Osteocyte (in vitro differentiated cells): ENCODE data around the gene KHDC4. TPM values are rescaled to one million over a fixed set of nuclear protein-coding genes. Genes with fewer than 3 reads are reported as not detected.
"Not testable (repeated sequence)": the region's sequence is repeated elsewhere in the genome, so short reads cannot be mapped to it uniquely, and the experiment has no call there.

Experiments
- DNase-seq: peaks from one replicate; pipeline ENCODE4 v3.0.0; 2021; ENCODE audit warnings: mixed read lengths; ENCODE audit not compliant: unreplicated experiment; ENCODE audit errors: extremely low spot score
- H3K27ac Mint-ChIP-seq: one replicate; pipeline ENCODE4 v1.8.0; 2021; ENCODE audit warnings: mild to moderate bottlenecking, mixed read lengths; ENCODE audit not compliant: unreplicated experiment
- H3K27me3 Mint-ChIP-seq: one replicate; pipeline ENCODE4 v1.8.0; 2021; ENCODE audit warnings: mixed read lengths; ENCODE audit not compliant: unreplicated experiment
- H3K36me3 Mint-ChIP-seq: one replicate; pipeline ENCODE4 v1.8.0; 2021; ENCODE audit warnings: mixed read lengths; ENCODE audit not compliant: unreplicated experiment
- H3K4me1 Mint-ChIP-seq: one replicate; pipeline ENCODE4 v1.8.0; 2021; ENCODE audit warnings: mixed read lengths; ENCODE audit not compliant: unreplicated experiment
- H3K4me3 Mint-ChIP-seq: one replicate; pipeline ENCODE4 v1.8.0; 2021; ENCODE audit warnings: mild to moderate bottlenecking, moderate library complexity, mixed read lengths; ENCODE audit not compliant: unreplicated experiment
- H3K9me3 Mint-ChIP-seq: one replicate; pipeline ENCODE4 v1.8.0; 2021; ENCODE audit warnings: mixed read lengths; ENCODE audit not compliant: unreplicated experiment
- total RNA-seq: library from RNA; stranded (reverse); gene quantifications from 2 replicates; pipeline ENCODE4 v1.2.1, GENCODE V29; 2021
- TF ChIP-seq, protein P1 (sequence below): fragments of 200-600 bp; sonication (generic); IDR thresholded peaks from 2 replicates; pipeline ENCODE4 v1.5.0; 2021; ENCODE audit warnings: antibody characterized with exemption, mild to moderate bottlenecking, moderate library complexity

KHDC4 gene
- total RNA-seq, 1 donor from 2014 or later: 53.7 TPM

DNA sequence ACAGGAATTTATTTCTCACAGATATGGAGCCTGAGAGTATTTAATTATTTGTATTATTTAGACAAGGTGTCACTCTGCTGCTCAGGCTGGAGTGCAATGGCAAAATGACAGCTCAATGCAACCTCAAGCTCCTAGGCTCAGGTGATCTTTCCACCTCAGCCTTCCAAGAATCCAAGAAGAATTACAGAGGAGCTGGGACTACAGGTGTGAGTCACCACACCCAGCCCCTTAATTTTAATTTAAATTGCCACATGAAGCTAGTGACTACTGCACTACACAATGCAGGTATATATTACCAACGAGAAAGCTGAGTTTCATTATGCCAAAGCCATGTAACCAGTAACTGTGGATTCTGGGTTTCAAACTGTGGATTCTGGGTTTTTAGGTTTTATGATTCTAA, 2.1 kb downstream of the KHDC4 start:
- Mint-ChIP-seq H3K4me3 (peak overlapping the region; percentile 35), H3K27ac (no peak overlapping the region), H3K27me3 (no peaks in the 10 kb centered on the region), H3K4me1 (peaks cover 27% of the 10 kb centered on the region), H3K36me3 (peaks cover 25% of the 10 kb centered on the region), H3K9me3 (no peaks in the 10 kb centered on the region)
- DNase-seq: no peak
- TF ChIP-seq, protein P1, sequence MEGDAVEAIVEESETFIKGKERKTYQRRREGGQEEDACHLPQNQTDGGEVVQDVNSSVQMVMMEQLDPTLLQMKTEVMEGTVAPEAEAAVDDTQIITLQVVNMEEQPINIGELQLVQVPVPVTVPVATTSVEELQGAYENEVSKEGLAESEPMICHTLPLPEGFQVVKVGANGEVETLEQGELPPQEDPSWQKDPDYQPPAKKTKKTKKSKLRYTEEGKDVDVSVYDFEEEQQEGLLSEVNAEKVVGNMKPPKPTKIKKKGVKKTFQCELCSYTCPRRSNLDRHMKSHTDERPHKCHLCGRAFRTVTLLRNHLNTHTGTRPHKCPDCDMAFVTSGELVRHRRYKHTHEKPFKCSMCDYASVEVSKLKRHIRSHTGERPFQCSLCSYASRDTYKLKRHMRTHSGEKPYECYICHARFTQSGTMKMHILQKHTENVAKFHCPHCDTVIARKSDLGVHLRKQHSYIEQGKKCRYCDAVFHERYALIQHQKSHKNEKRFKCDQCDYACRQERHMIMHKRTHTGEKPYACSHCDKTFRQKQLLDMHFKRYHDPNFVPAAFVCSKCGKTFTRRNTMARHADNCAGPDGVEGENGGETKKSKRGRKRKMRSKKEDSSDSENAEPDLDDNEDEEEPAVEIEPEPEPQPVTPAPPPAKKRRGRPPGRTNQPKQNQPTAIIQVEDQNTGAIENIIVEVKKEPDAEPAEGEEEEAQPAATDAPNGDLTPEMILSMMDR: no peak

DNA sequence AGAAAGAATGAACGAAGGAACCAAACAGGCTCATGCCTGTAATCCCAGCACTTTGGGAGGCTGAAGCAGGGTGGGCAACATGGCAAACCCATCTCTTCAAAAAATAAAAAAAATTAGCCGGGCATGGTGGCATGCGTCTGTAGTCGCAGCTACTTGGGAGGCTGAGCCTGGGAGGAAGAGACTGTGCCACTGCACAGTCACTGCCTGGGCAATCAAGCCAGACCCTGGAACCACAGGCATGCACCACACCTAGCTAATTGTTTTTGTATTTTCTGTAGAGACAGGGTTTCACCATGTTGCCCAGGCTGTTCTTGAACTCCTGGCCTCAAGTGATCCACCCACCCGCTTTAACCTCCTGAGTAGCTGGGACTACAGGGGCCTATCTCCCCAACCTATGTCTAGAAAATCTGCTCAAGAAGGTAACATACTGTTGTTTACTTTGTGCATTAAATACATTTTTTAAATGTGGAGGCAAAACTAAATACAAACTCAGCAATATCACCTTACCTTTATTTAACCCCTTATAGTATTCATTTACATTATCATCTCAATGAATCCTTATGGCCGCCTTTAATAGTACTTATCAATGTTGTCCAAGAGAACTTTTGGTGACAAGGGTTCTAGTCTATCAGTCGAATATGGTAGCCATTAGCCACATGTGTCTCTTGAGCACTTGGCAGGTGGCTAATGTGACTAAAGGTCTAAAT, 2.7 kb downstream of the KHDC4 start:
- TF ChIP-seq, protein P1: no peak
- no peak overlapping the region for H3K27ac Mint-ChIP-seq
- H3K27me3 Mint-ChIP-seq: no peaks in the 10 kb centered on the region
- peaks cover 31% of the 10 kb centered on the region for H3K36me3 Mint-ChIP-seq
- H3K4me1 Mint-ChIP-seq: peaks cover 27% of the 10 kb centered on the region
- H3K9me3 Mint-ChIP-seq: no peaks in the 10 kb centered on the region
- H3K4me3 Mint-ChIP-seq: peak overlapping the region; percentile 60
- no peak for DNase-seq

DNA sequence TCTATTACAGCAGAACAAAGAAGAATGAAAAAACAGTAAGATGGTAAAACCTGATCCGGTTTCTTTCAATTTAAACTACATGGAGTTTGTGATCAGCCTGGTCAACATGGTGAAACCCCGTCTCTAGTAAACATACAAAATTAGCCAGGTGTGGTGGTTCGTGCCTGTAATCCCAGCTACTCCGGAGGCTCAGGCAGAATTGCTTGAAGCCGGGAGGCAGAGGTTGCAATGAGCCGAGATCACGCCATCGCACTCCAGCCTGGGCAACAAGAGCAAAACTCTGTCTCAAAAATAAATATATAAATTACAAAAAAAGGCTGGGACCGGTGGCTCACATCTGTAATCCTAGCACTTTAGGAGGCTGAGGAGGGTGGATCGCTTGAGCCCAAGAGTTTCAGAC, 3.5 kb downstream of the KHDC4 start:
- H3K27me3 Mint-ChIP-seq, DNase-seq, H3K27ac Mint-ChIP-seq, H3K9me3 Mint-ChIP-seq: not testable (repeated sequence)
- peaks cover 37% of the 10 kb centered on the region for H3K36me3 Mint-ChIP-seq
- H3K4me3 Mint-ChIP-seq: peak overlapping the region; percentile 60
- H3K4me1 Mint-ChIP-seq: peaks cover 27% of the 10 kb centered on the region

DNA sequence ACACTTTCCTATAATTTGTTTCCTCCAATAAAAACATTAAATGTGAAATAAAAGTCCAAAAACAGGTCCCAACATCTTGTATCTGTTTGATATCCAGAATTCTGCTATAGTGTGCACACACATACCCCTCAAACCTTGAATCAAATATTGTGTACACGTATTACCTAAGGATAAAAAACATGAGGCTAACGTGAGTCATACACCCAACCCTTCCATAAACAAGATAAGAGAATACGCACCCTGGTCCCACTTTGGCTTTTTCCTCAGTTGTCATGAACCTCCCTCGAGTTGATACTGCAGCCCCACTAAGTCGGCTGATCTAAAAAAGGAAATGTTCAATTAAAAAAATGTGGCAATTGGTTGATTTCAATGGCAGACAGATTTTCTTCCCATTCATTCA, 5.2 kb downstream of the KHDC4 start:
- no peak for DNase-seq

DNA sequence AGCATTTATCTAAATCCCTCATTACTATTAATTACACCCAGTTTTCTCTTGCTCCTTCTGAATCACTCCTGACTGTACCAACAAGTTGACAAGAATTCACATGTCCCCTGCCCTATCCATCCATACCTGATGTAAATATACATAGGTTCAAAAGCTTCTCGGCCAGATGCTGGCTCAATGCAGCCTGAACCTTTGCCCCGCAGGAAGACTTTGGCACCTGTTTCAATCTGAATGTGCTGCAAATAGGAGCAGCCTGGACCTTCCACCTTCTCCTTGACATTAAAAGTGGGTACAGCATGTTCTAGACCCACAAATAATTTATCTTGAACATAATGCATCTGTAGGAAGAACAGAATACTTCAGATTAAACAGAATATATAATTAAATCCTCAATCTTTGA, 8.7 kb downstream of the KHDC4 start:
- no peaks in the 10 kb centered on the region for H3K9me3 Mint-ChIP-seq
- no peak overlapping the region for H3K27ac Mint-ChIP-seq
- H3K36me3 Mint-ChIP-seq: peaks cover 59% of the 10 kb centered on the region
- H3K4me3 Mint-ChIP-seq: no peak overlapping the region
- TF ChIP-seq, protein P1: no peak
- DNase-seq: no peak
- H3K4me1 Mint-ChIP-seq: peaks cover 3% of the 10 kb centered on the region
- no peaks in the 10 kb centered on the region for H3K27me3 Mint-ChIP-seq

More for the DNA sequence above, 5.2 kb downstream of the KHDC4 start:
- Mint-ChIP-seq H3K36me3 (peaks cover 43% of the 10 kb centered on the region), H3K27me3 (no peaks in the 10 kb centered on the region), H3K9me3 (no peaks in the 10 kb centered on the region), H3K4me1 (peaks cover 27% of the 10 kb centered on the region), H3K27ac (no peak overlapping the region), H3K4me3 (no peak overlapping the region)
- TF ChIP-seq, protein P1: no peak
